Liver (tissue), 9 donors: ENCODE measurements around the gene KCNIP1. TPM values are rescaled to one million over a fixed set of nuclear protein-coding genes. Genes with fewer than 3 reads are reported as not detected.

Experiments used
- DNase-seq: peaks from one replicate; pipeline ENCODE4 v3.0.0-alpha.2; 2017; ENCODE audit warnings: low spot score
- H3K27ac ChIP-seq, 2 donors: one replicate each; pipeline ENCODE4 v1.7.0; 2013; ENCODE audit warnings: inconsistent platforms in 2 of 2, low read length in 2 of 2, control low read depth in 1 of 2, low read depth in 1 of 2, mild to moderate bottlenecking in 1 of 2
- H3K27me3 ChIP-seq, 4 donors: one replicate each; pipeline versions ENCODE4 v1.6.1 to v1.7.0; 2013; ENCODE audit warnings: low read length in 3 of 4, inconsistent platforms in 1 of 4, mild to moderate bottlenecking in 1 of 4, moderate library complexity in 1 of 4; ENCODE audit not compliant: control insufficient read depth in 4 of 4, insufficient read depth in 4 of 4
- H3K36me3 ChIP-seq, 4 donors: one replicate each; pipeline versions ENCODE4 v1.6.1 to v1.7.0; 2013; ENCODE audit warnings: low read length in 3 of 4, mild to moderate bottlenecking in 3 of 4, low read depth in 1 of 4, moderate library complexity in 1 of 4; ENCODE audit not compliant: control insufficient read depth in 4 of 4, insufficient read depth in 3 of 4
- H3K4me1 ChIP-seq, 4 donors: one replicate each; pipeline versions ENCODE4 v1.6.1 to v1.7.0; 2013; ENCODE audit warnings: low read length in 3 of 4, mild to moderate bottlenecking in 3 of 4, moderate library complexity in 1 of 4; ENCODE audit not compliant: control insufficient read depth in 4 of 4, insufficient read depth in 4 of 4
- H3K4me3 ChIP-seq, 3 donors: one replicate each; pipeline versions ENCODE4 v1.6.1 to v1.7.0; 2013; ENCODE audit warnings: low read length in 3 of 3, control low read depth in 1 of 3, low read depth in 1 of 3, mild to moderate bottlenecking in 1 of 3
- H3K9ac ChIP-seq, 2 donors: one replicate each; pipeline ENCODE4 v1.7.0; 2013; ENCODE audit warnings: low read length in 2 of 2, mild to moderate bottlenecking in 2 of 2, moderate library complexity in 2 of 2, control low read depth in 1 of 2, low read depth in 1 of 2
- H3K9me3 ChIP-seq, 4 donors: one replicate each; pipeline versions ENCODE4 v1.6.1 to v1.7.0; 2013; ENCODE audit warnings: low read length in 3 of 4; ENCODE audit not compliant: control insufficient read depth in 4 of 4
- ATF3 ChIP-seq: IDR thresholded peaks from 2 replicates; pipeline ENCODE4 v1.6.1; 2016; ENCODE audit warnings: antibody characterized with exemption
- EGR1 ChIP-seq, 2 donors: IDR thresholded peaks; 2 replicates each; pipeline ENCODE4 v1.6.1; 2016 to 2018; ENCODE audit warnings: antibody characterized with exemption in 2 of 2, low read depth in 2 of 2
- FOXA2 ChIP-seq: IDR thresholded peaks from 2 replicates; pipeline ENCODE4 v1.6.1; 2016; ENCODE audit warnings: antibody characterized with exemption
- GABPA ChIP-seq, 2 donors: IDR thresholded peaks in 1 of 2; conservative IDR thresholded peaks in 1 of 2; 2 replicates each; pipeline ENCODE4 v1.6.1; 2016; ENCODE audit warnings: antibody characterized with exemption in 2 of 2, mild to moderate bottlenecking in 1 of 2, moderate library complexity in 1 of 2
- HNF4A ChIP-seq, 2 donors: conservative IDR thresholded peaks; 2 replicates each; pipeline ENCODE4 v1.6.1; 2016; ENCODE audit warnings: antibody characterized with exemption in 2 of 2, mild to moderate bottlenecking in 2 of 2
- HNF4G ChIP-seq: IDR thresholded peaks from 2 replicates; pipeline ENCODE4 v1.6.1; 2016; ENCODE audit warnings: antibody characterized with exemption
- JUND ChIP-seq, 2 donors: IDR thresholded peaks; 2 replicates each; pipeline ENCODE4 v1.6.1; 2016; ENCODE audit warnings: antibody characterized with exemption in 2 of 2
- NR2F2 ChIP-seq: IDR thresholded peaks from 2 replicates; pipeline ENCODE4 v1.6.1; 2016; ENCODE audit warnings: antibody characterized with exemption
- REST ChIP-seq: IDR thresholded peaks from 2 replicates; pipeline ENCODE4 v1.6.1; 2016; ENCODE audit warnings: antibody characterized with exemption, mild to moderate bottlenecking
- RXRA ChIP-seq, 2 donors: IDR thresholded peaks; 2 replicates each; pipeline ENCODE4 v1.6.1; 2017 to 2018; ENCODE audit warnings: antibody characterized with exemption in 2 of 2, mild to moderate bottlenecking in 1 of 2
- TAF1 ChIP-seq: conservative IDR thresholded peaks from 2 replicates; pipeline ENCODE4 v1.6.1; 2016; ENCODE audit warnings: antibody characterized with exemption, mild to moderate bottlenecking
- YY1 ChIP-seq: IDR thresholded peaks from 2 replicates; pipeline ENCODE4 v1.6.1; 2016; ENCODE audit warnings: antibody characterized with exemption, mild to moderate bottlenecking
- WGBS: extraction: QIAGEN DNeasy Blood & Tissue Kit; methylation state at CpG from one replicate; pipeline ENCODE4 v1.1.7; 2013; 5-methylcytosine and 5-hydroxymethylcytosine counted together
- polyA plus RNA-seq, 2 donors: library from polyadenylated mRNA; stranded (reverse) in 1 of 2; unstranded in 1 of 2; fragments of 200-250 nt in 1 of 2; fragments of >200 nt in 1 of 2; fragmentation: Nextera tagmentation in 1 of 2; extraction: Ambion mirVana in 1 of 2; gene quantifications; one replicate each; pipeline versions ENCODE4 v1.2.1 to v1.2.3, GENCODE V29; 2013 to 2015
- total RNA-seq, 2 donors: library from RNA; depleted of rRNA; stranded (reverse); fragments of >200 nt; gene quantifications; one replicate each; pipeline ENCODE4 v1.2.3, GENCODE V29; 2014
- TF ChIP-seq, protein P1 (sequence below): IDR thresholded peaks from 2 replicates; pipeline ENCODE4 v1.6.1; 2016; ENCODE audit warnings: antibody characterized with exemption
- donor health status: healthy.
- donor health status: healthy.
- donor health status: healthy.
- donor health status: healthy.
- donor health status: healthy.

The KCNIP1 gene
- total and polyA plus RNA-seq, 4 donors, result 0.08 to 0.23 TPM; not detected in 2

- no peaks in the 10 kb centered on the region for H3K4me1 ChIP-seq
- no peaks in the 10 kb centered on the region for H3K9me3 ChIP-seq
- no peak for DNase-seq
- no peak overlapping the region for H3K4me3 ChIP-seq
- TF ChIP-seq TAF1, result no peak
- TF ChIP-seq NR2F2, result no peak
- no peak overlapping the region for H3K9ac ChIP-seq
- H3K27ac ChIP-seq, result no peak overlapping the region
- peaks cover 0 to 3% (median 0%) of the 10 kb centered on the region in 4 donors for H3K27me3 ChIP-seq
- WGBS, result 81% methylated on average over 5 of the region's 5 CpGs
- no peaks in the 10 kb centered on the region for H3K36me3 ChIP-seq
These were observed 6.7 kb downstream of the KCNIP1 start for GRCh38 chr5:170510559-170510958.

- H3K36me3 ChIP-seq, result no peaks in the 10 kb centered on the region
- 82% methylated on average over 8 of the region's 8 CpGs for WGBS
These were observed 7.9 kb downstream of the KCNIP1 start for GRCh38 chr5:170511551-170512258.

DNA sequence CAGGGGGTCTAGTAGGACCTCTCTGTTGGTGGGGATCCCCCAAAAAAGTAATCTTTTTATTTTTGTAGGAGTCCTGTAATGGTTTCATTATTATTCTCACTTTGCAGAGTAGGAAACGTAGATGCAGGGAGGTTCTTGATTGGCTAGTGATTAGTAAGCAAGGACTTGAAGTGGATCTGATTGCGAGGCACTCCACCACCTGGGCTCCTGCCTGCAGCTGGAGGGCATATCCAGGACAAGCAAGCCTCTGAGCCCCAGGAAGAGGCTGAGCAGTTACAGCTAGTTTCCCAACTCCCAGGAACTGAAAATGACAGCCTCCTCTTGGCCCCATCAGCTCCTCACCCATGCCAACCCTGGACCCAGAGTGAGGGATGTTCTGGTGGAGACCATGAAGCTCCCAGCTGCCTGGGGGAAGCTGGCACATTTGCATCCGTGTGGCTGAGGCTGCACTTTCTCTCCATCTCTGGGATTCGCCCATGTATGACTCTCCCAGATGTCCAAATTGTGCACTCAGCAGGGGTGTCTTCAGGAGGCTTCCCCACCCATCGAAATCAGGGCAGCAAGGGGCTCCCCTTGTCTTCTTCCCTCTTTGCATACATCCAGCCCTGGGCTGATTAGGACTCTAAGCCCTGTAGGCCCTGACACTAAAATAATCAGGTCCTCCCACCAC, 10.2 kb downstream of the KCNIP1 start:
- WGBS, result 82% methylated on average over 5 of the region's 5 CpGs
- Histone ChIP-seq H3K9me3 (peaks cover 0 to 2% (median 0%) of the 10 kb centered on the region in 4 donors), H3K36me3 (no peaks in the 10 kb centered on the region), H3K4me3 (no peak overlapping the region), H3K4me1 (no peaks in the 10 kb centered on the region), H3K27ac (no peak overlapping the region), H3K27me3 (no peaks in the 10 kb centered on the region), H3K9ac (no peak overlapping the region)
- no peak for DNase-seq
- TF ChIP-seq, protein P1, sequence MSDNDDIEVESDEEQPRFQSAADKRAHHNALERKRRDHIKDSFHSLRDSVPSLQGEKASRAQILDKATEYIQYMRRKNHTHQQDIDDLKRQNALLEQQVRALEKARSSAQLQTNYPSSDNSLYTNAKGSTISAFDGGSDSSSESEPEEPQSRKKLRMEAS, result no peak
- TF ChIP-seq ATF3, result no peak
- TF ChIP-seq FOXA2, result no peak
- no peak for TF ChIP-seq NR2F2
- no peak for TF ChIP-seq EGR1 (IDR thresholded peaks at IDR 0.05; ENCODE audit: low read depth in 2 of 2)
- no peak for TF ChIP-seq REST
- TF ChIP-seq YY1, result no peak
- TF ChIP-seq GABPA (IDR thresholded peaks at IDR 0.05 in 1 of 2, conservative IDR thresholded peaks at IDR 0.05 in 1 of 2), result no peak

More at GRCh38 chr5:170511551-170512258, 7.9 kb downstream of the KCNIP1 start:
- H3K4me3 ChIP-seq, result no peak overlapping the region
- no peaks in the 10 kb centered on the region for H3K4me1 ChIP-seq
- no peak overlapping the region for H3K9ac ChIP-seq
- TF ChIP-seq TAF1 (no peak), HNF4G (no peak), RXRA (IDR thresholded peaks at IDR 0.05) (no peak), JUND (IDR thresholded peaks at IDR 0.05) (no peak), ATF3 (no peak), HNF4A (conservative IDR thresholded peaks at IDR 0.05) (no peak), FOXA2 (no peak)
- H3K27me3 ChIP-seq, result peaks cover 0 to 3% (median 0%) of the 10 kb centered on the region in 4 donors
- H3K9me3 ChIP-seq, result peaks cover 0 to 2% (median 0%) of the 10 kb centered on the region in 4 donors
- H3K27ac ChIP-seq, result no peak overlapping the region
- no peak for DNase-seq
